PC-3 (cell line): ENCODE data around the gene COMMD3.

Experiments used
- EZH2 ChIP-seq: fragments of 300-600 bp; sonication (generic); IDR thresholded peaks from one replicate; pipeline ENCODE4 v1.6.1; 2017; ENCODE audit warnings: antibody characterized with exemption, mild to moderate bottlenecking, low read length; ENCODE audit not compliant: unreplicated experiment
- EZH2phosphoT487 ChIP-seq: fragments of 300-600 bp; sonication (generic); IDR thresholded peaks from 2 replicates; pipeline ENCODE4 v1.6.1; 2018; ENCODE audit warnings: mild to moderate bottlenecking, antibody characterized with exemption, low read length, borderline replicate concordance
- TF ChIP-seq, protein P1 (sequence below): fragments of 300-600 bp; sonication (generic); conservative IDR thresholded peaks from 2 replicates; pipeline ENCODE4 v1.5.1; 2017; ENCODE audit warnings: antibody characterized with exemption, low read depth, mild to moderate bottlenecking, low read length

DNA sequence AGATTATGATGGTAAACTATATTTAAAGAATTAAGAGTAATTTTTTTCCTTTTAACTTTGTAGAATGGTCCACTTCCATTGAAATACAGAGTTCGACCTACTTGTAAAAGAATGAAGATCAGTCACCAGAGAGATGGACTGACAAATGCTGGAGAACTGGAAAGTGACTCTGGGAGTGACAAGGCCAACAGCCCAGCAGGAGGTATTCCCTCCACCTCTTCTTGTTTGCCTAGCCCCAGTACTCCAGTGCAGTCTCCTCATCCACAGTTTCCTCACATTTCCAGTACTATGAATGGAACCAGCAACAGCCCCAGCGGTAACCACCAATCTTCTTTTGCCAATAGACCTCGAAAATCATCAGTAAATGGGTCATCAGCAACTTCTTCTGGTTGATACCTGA, 13.0 kb downstream of the COMMD3 start:
- TF ChIP-seq, protein P1, sequence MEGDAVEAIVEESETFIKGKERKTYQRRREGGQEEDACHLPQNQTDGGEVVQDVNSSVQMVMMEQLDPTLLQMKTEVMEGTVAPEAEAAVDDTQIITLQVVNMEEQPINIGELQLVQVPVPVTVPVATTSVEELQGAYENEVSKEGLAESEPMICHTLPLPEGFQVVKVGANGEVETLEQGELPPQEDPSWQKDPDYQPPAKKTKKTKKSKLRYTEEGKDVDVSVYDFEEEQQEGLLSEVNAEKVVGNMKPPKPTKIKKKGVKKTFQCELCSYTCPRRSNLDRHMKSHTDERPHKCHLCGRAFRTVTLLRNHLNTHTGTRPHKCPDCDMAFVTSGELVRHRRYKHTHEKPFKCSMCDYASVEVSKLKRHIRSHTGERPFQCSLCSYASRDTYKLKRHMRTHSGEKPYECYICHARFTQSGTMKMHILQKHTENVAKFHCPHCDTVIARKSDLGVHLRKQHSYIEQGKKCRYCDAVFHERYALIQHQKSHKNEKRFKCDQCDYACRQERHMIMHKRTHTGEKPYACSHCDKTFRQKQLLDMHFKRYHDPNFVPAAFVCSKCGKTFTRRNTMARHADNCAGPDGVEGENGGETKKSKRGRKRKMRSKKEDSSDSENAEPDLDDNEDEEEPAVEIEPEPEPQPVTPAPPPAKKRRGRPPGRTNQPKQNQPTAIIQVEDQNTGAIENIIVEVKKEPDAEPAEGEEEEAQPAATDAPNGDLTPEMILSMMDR: no peak
- TF ChIP-seq EZH2 (no peak), EZH2phosphoT487 (no peak)
